ENCODE results near the gene ITGB5. TPM values are rescaled to one million over a fixed set of nuclear protein-coding genes. Genes with fewer than 3 reads are reported as not detected.

Gene ITGB5
- total RNA-seq, 1 experiment from 2014 or later: 146 TPM

GRCh38 chr3:124881976-124882697, 5.0 kb downstream of the ITGB5 start:
- no peak overlapping the region for H3K4ac ChIP-seq (ENCODE audit: low read depth, low read length)
- H2AK5ac ChIP-seq (ENCODE audit: insufficient read length, low read length): no peak overlapping the region
- H2BK20ac ChIP-seq (ENCODE audit: low read depth, low read length, poor library complexity, severe bottlenecking): no peak overlapping the region
- H2BK12ac ChIP-seq (ENCODE audit: insufficient read length, low read depth, low read length): no peak overlapping the region
- H2BK15ac ChIP-seq (ENCODE audit: low read depth, low read length): no peak overlapping the region
- DNase-seq: no peak
- peaks cover 8 to 21% (median 10%) of the 10 kb centered on the region in 3 experiments; a peak in 6 of 7 replicates for H3K36me3 Mint-ChIP-seq (ENCODE audit: insufficient read depth in 1 of 3, low read depth in 3 of 3)
- no peak overlapping the region for H3K4me2 ChIP-seq (ENCODE audit: insufficient read depth, insufficient read length, low read length)
- no peak for TF ChIP-seq CTCF (conservative IDR thresholded peaks at IDR 0.05)
- no peaks in the 10 kb centered on the region for H4K20me1 ChIP-seq (ENCODE audit: control insufficient read depth, insufficient read depth, insufficient read length)
- H4K8ac ChIP-seq (replicated peaks; ENCODE audit: insufficient read length, low read depth, low read length): no peak overlapping the region
- H3K4me1 Mint-ChIP-seq: peaks cover 61 to 62% of the 10 kb centered on the region in 2 experiments
- no CpG with 5 or more reads among the region's 11 CpGs for WGBS (ENCODE audit: extremely low coverage, insufficient read length, low lambda C conversion rate)
- peak overlapping the region; percentile 17 to 79 (median 35); a peak in 5 of 7 replicates for H3K27ac Mint-ChIP-seq
- H3K18ac ChIP-seq (ENCODE audit: insufficient read length, low read depth, low read length): no peak overlapping the region
- peak overlapping the region in 1 of 2 experiments; percentile 17; a peak in 2 of 5 replicates for H3K4me3 Mint-ChIP-seq
- no peak overlapping the region for H3K27ac ChIP-seq (ENCODE audit: insufficient read length, low read depth, low read length)
- peaks cover 46% of the 10 kb centered on the region; the same call in 1 of the 2 replicates for H3K79me2 ChIP-seq (ENCODE audit: insufficient read depth, low read length)
- H4K5ac ChIP-seq (ENCODE audit: insufficient read length, low read depth, low read length): no peak overlapping the region
- H3K9me3 ChIP-seq (ENCODE audit: control insufficient read depth, low read depth, low read length): no peaks in the 10 kb centered on the region
- no peak overlapping the region for H4K91ac ChIP-seq (ENCODE audit: insufficient read length, low read depth, low read length)
- no peak overlapping the region for H3K9ac ChIP-seq (ENCODE audit: extremely low read depth, insufficient read length, low read length)
- peaks cover 8% of the 10 kb centered on the region for H3K79me1 ChIP-seq (ENCODE audit: insufficient read depth, low read depth, low read length, poor library complexity, severe bottlenecking)
- no peaks in the 10 kb centered on the region for H3K27me3 Mint-ChIP-seq (ENCODE audit: low read depth)
- H3K9me3 Mint-ChIP-seq: no peaks in the 10 kb centered on the region; a peak in 1 of 5 replicates
- no peak overlapping the region for H2BK120ac ChIP-seq (ENCODE audit: low read depth, low read length, poor library complexity, severe bottlenecking)
- H3K14ac ChIP-seq (ENCODE audit: insufficient read depth, low read length): peak overlapping the region; percentile 30; the same call in 1 of the 2 replicates
- H3K23me2 ChIP-seq (ENCODE audit: insufficient read length, low read depth, low read length, poor library complexity, severe bottlenecking): peaks cover 7% of the 10 kb centered on the region
- H3K56ac ChIP-seq (ENCODE audit: insufficient read length, low read depth, low read length): no peak overlapping the region
- no peaks in the 10 kb centered on the region for H3K27me3 ChIP-seq (ENCODE audit: insufficient read depth, low read length)
- H2BK5ac ChIP-seq (ENCODE audit: insufficient read length, low read length): no peak overlapping the region
- peaks cover 17% of the 10 kb centered on the region for H3K4me1 ChIP-seq (ENCODE audit: insufficient read depth, low read length)
- no peak overlapping the region for H3K23ac ChIP-seq (ENCODE audit: insufficient read length, low read depth, low read length)
- no peak overlapping the region for H3T11ph ChIP-seq (ENCODE audit: low read length)
- no peak overlapping the region for H2AFZ ChIP-seq (ENCODE audit: low read length)
